HG03280 (cell line): ENCODE results near the gene NCKAP5L.

Experiments used
- ATAC-seq: cut with Tn5 transposase; IDR thresholded peaks from one replicate; pipeline ENCODE4 v1.9.1; 2021; ENCODE audit warnings: mild to moderate bottlenecking, moderate library complexity; ENCODE audit not compliant: unreplicated experiment

NCKAP5L gene

GRCh38 chr12:49824895-49825294 lies 3.3 kb downstream of the NCKAP5L start:
- ATAC-seq: no peak

GRCh38 chr12:49824416-49824815 lies 3.8 kb downstream of the NCKAP5L start:
- no peak for ATAC-seq

GRCh38 chr12:49823951-49824350 lies 4.3 kb downstream of the NCKAP5L start:
- ATAC-seq: no peak

GRCh38 chr12:49823350-49823749 lies 4.9 kb downstream of the NCKAP5L start:
- no peak for ATAC-seq

GRCh38 chr12:49821373-49822287 lies 6.6 kb downstream of the NCKAP5L start:
- no peak for ATAC-seq

GRCh38 chr12:49819786-49820185 lies 8.4 kb downstream of the NCKAP5L start:
- ATAC-seq: no peak

GRCh38 chr12:49818241-49818895 lies 9.8 kb downstream of the NCKAP5L start:
- ATAC-seq: no peak

GRCh38 chr12:49813131-49813530 lies 15.1 kb downstream of the NCKAP5L start:
- no peak for ATAC-seq

GRCh38 chr12:49811961-49812401 lies 16.2 kb downstream of the NCKAP5L start:
- no peak for ATAC-seq

- ATAC-seq: no peak
Observed at GRCh38 chr12:49811136-49811535, 17.1 kb downstream of the NCKAP5L start.

- no peak for ATAC-seq
Observed at GRCh38 chr12:49809906-49810389, 18.3 kb downstream of the NCKAP5L start.

- no peak for ATAC-seq
Observed at GRCh38 chr12:49809381-49809905, 18.8 kb downstream of the NCKAP5L start.

GRCh38 chr12:49808686-49809380 lies 19.4 kb downstream of the NCKAP5L start:
- ATAC-seq: no peak

- no peak for ATAC-seq
Observed at GRCh38 chr12:49807991-49808580, 20.1 kb downstream of the NCKAP5L start.

GRCh38 chr12:49806877-49807276 lies 21.3 kb downstream of the NCKAP5L start:
- no peak for ATAC-seq

GRCh38 chr12:49806321-49806813 lies 21.8 kb downstream of the NCKAP5L start:
- ATAC-seq: no peak

GRCh38 chr12:49805409-49805808 lies 22.8 kb downstream of the NCKAP5L start:
- no peak for ATAC-seq

GRCh38 chr12:49804821-49805220 lies 23.4 kb downstream of the NCKAP5L start:
- no peak for ATAC-seq

- ATAC-seq: no peak
Observed at GRCh38 chr12:49803693-49804450, 24.3 kb downstream of the NCKAP5L start.
